ENCODE results near the gene ATP9A. TPM values are rescaled to one million over a fixed set of nuclear protein-coding genes. Genes with fewer than 3 reads are reported as not detected.

The ATP9A gene
- total RNA-seq, 1 donor from 2014 or later, result 260 TPM

- no peak for DNase-seq
Observed at GRCh38 chr20:51625105-51625504, 143.1 kb downstream of the ATP9A start.

GRCh38 chr20:51624157-51624731 is 143.9 kb downstream of the ATP9A start:
- no peak for DNase-seq

GRCh38 chr20:51623255-51623654 is 144.9 kb downstream of the ATP9A start:
- DNase-seq, result no peak

- no peak for DNase-seq
Observed at GRCh38 chr20:51622004-51622874, 146.0 kb downstream of the ATP9A start.

GRCh38 chr20:51620432-51620831 is 147.8 kb downstream of the ATP9A start:
- no peak for DNase-seq

- no peak for DNase-seq
Observed at GRCh38 chr20:51616060-51616459, 152.1 kb downstream of the ATP9A start.

GRCh38 chr20:51614687-51615086 is 153.5 kb downstream of the ATP9A start:
- no peak for DNase-seq

GRCh38 chr20:51613580-51613979 is 154.6 kb downstream of the ATP9A start:
- no peak for DNase-seq

GRCh38 chr20:51612896-51613295 is 155.3 kb downstream of the ATP9A start:
- DNase-seq, result no peak

GRCh38 chr20:51611625-51611890 is 156.6 kb downstream of the ATP9A start:
- DNase-seq, result no peak

GRCh38 chr20:51610761-51611624 is 157.2 kb downstream of the ATP9A start:
- no peak for DNase-seq

GRCh38 chr20:51610111-51610510 is 158.1 kb downstream of the ATP9A start:
- no peak for DNase-seq

- no peak for DNase-seq
Observed at GRCh38 chr20:51609251-51609650, 158.9 kb downstream of the ATP9A start.

GRCh38 chr20:51608061-51608460 is 160.1 kb downstream of the ATP9A start:
- no peak for DNase-seq

GRCh38 chr20:51607170-51607569 is 161.0 kb downstream of the ATP9A start:
- DNase-seq, result no peak

- DNase-seq, result no peak
Observed at GRCh38 chr20:51604851-51605250, 163.3 kb downstream of the ATP9A start.

- DNase-seq, result no peak
Observed at GRCh38 chr20:51602131-51602530, 166.1 kb downstream of the ATP9A start.

GRCh38 chr20:51600950-51601349 is 167.2 kb downstream of the ATP9A start:
- DNase-seq, result no peak

- DNase-seq, result no peak
Observed at GRCh38 chr20:51600016-51600420, 168.2 kb downstream of the ATP9A start.

GRCh38 chr20:51598556-51598955 is 169.6 kb downstream of the ATP9A start:
- DNase-seq, result no peak

GRCh38 chr20:51597389-51598231 is 170.6 kb downstream of the ATP9A start:
- no peak for DNase-seq

GRCh38 chr20:51596668-51597388 is 171.4 kb downstream of the ATP9A start:
- DNase-seq, result no peak

Data from occipital lobe (tissue), 2 donors.